Measurements from ENCODE around the gene NCOA3.
"Not testable (repeated sequence)": the region's sequence is repeated elsewhere in the genome, so short reads cannot be mapped to it uniquely, and the experiment has no call there.

The NCOA3 gene

GRCh38 chr20:47540443-47541354, 39.0 kb downstream of the NCOA3 start:
- DNase-seq (ENCODE audit: low read depth): no peak

GRCh38 chr20:47541355-47541922, 39.8 kb downstream of the NCOA3 start:
- no peak for DNase-seq (ENCODE audit: low read depth)

GRCh38 chr20:47543006-47543431, 41.3 kb downstream of the NCOA3 start:
- DNase-seq (ENCODE audit: low read depth): no peak

GRCh38 chr20:47544240-47544639, 42.6 kb downstream of the NCOA3 start:
- DNase-seq (ENCODE audit: low read depth): no peak

- no peak for DNase-seq (ENCODE audit: low read depth)
These were observed 43.2 kb downstream of the NCOA3 start for GRCh38 chr20:47544852-47545251.

- DNase-seq (ENCODE audit: low read depth): no peak
These were observed 43.8 kb downstream of the NCOA3 start for GRCh38 chr20:47545499-47545898.

- no peak for DNase-seq (ENCODE audit: low read depth)
These were observed 44.7 kb downstream of the NCOA3 start for GRCh38 chr20:47546184-47547033.

GRCh38 chr20:47547034-47547387, 45.3 kb downstream of the NCOA3 start:
- no peak for DNase-seq (ENCODE audit: low read depth)

- DNase-seq (ENCODE audit: low read depth): no peak
These were observed 48.0 kb downstream of the NCOA3 start for GRCh38 chr20:47549671-47550070.

- DNase-seq (ENCODE audit: low read depth): no peak
These were observed 49.5 kb downstream of the NCOA3 start for GRCh38 chr20:47551222-47551621.

GRCh38 chr20:47551841-47552240, 50.2 kb downstream of the NCOA3 start:
- no peak for DNase-seq (ENCODE audit: low read depth)

- no peak for DNase-seq (ENCODE audit: low read depth)
These were observed 51.3 kb downstream of the NCOA3 start for GRCh38 chr20:47552996-47553395.

GRCh38 chr20:47553594-47554235, 52.0 kb downstream of the NCOA3 start:
- not testable (repeated sequence) for DNase-seq (ENCODE audit: low read depth)

- not testable (repeated sequence) for DNase-seq (ENCODE audit: low read depth)
These were observed 52.6 kb downstream of the NCOA3 start for GRCh38 chr20:47554283-47554682.

- DNase-seq (ENCODE audit: low read depth): no peak
These were observed 55.5 kb downstream of the NCOA3 start for GRCh38 chr20:47557218-47557617.

- DNase-seq (ENCODE audit: low read depth): no peak
These were observed 56.1 kb downstream of the NCOA3 start for GRCh38 chr20:47557791-47558190.

GRCh38 chr20:47558295-47559066, 56.8 kb downstream of the NCOA3 start:
- no peak for DNase-seq (ENCODE audit: low read depth)

GRCh38 chr20:47559141-47559540, 57.5 kb downstream of the NCOA3 start:
- no peak for DNase-seq (ENCODE audit: low read depth)

GRCh38 chr20:47561180-47561579, 59.5 kb downstream of the NCOA3 start:
- DNase-seq (ENCODE audit: low read depth): no peak

- DNase-seq (ENCODE audit: low read depth): no peak
These were observed 60.2 kb downstream of the NCOA3 start for GRCh38 chr20:47561603-47562583.

Measured in activated T-cell treated with anti-CD3 and anti-CD28 coated beads for 1 hour (primary cell).